Body of pancreas (tissue), 4 donors: ENCODE measurements around the gene GRB10.

Experiments used
- POLR2A ChIP-seq, 3 donors: fragments of 450-650 bp; IDR thresholded peaks; one replicate each; pipeline ENCODE4 v1.6.1; 2016; ENCODE audit warnings: antibody characterized with exemption in 3 of 3, mild to moderate bottlenecking in 2 of 3
- TF ChIP-seq, protein P1 (sequence below), 7 experiments: fragments of 450-650 bp in 4 of 7; fragments of 200-600 bp in 3 of 7; sonication (generic) in 3 of 7; IDR thresholded peaks; one replicate each; pipeline ENCODE4 v1.5.1; 2016 to 2019; ENCODE audit warnings: antibody characterized with exemption in 7 of 7

DNA sequence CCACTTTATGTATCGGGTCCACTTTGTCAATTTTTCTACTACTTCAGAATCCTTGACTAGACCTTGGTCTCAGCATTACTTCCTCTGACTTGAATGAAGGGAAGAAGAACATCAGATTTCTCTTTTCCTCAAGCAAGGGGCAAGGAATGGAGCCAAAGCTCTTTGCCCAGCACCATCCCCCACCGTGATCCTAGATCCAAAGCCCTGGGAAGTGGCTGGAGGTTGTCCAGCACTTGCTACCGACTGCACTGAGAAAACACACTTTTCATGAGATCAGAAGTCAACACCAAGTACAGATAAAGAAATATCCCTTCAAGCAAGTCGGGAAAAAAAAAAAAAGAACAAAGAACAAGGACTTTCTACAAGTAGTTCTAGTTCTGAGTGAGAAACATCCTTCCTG, 115.4 kb downstream of the GRB10 start:
- TF ChIP-seq, protein P1, sequence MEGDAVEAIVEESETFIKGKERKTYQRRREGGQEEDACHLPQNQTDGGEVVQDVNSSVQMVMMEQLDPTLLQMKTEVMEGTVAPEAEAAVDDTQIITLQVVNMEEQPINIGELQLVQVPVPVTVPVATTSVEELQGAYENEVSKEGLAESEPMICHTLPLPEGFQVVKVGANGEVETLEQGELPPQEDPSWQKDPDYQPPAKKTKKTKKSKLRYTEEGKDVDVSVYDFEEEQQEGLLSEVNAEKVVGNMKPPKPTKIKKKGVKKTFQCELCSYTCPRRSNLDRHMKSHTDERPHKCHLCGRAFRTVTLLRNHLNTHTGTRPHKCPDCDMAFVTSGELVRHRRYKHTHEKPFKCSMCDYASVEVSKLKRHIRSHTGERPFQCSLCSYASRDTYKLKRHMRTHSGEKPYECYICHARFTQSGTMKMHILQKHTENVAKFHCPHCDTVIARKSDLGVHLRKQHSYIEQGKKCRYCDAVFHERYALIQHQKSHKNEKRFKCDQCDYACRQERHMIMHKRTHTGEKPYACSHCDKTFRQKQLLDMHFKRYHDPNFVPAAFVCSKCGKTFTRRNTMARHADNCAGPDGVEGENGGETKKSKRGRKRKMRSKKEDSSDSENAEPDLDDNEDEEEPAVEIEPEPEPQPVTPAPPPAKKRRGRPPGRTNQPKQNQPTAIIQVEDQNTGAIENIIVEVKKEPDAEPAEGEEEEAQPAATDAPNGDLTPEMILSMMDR (IDR thresholded peaks at IDR 0.05), result no peak
- no peak for TF ChIP-seq POLR2A (IDR thresholded peaks at IDR 0.05)
